RWPE1 (cell line): ENCODE results near the gene FGF3.

Experiments
- CTCF ChIA-PET: fragments of 350-600 bp; sonication (Branson Sonifier 250); formaldehyde crosslinking; extraction: SDS; loops from one replicate; lab custom pipeline; 2021; lab: Yijun Ruan, JAX
- POLR2A ChIA-PET: fragments of 400-600 bp; formaldehyde crosslinking; extraction: SDS; loops from one replicate; lab custom pipeline; 2020; ENCODE audit warnings: antibody characterized with exemption; ENCODE audit not compliant: low non-redundant PET; lab: Yijun Ruan, JAX
- DNase-seq: peaks from one replicate; pipeline ENCODE4 v3.0.0; 2012; ENCODE audit warnings: low spot score
- H3K27ac ChIP-seq: fragments of 450-650 bp; 2 replicates; pipeline ENCODE4 v1.5.1; 2017
- CTCF ChIP-seq: fragments of 450-650 bp; conservative IDR thresholded peaks from 2 replicates; pipeline ENCODE4 v1.5.1; 2017; ENCODE audit warnings: low read depth, mild to moderate bottlenecking

FGF3 gene

GRCh38 chr11:69787457-69787856, 31.8 kb downstream of the FGF3 start:
- TF ChIP-seq CTCF = no peak
- no peak overlapping the region for H3K27ac ChIP-seq
- CTCF ChIA-PET = interaction anchor here (0.7 kb wide), 1 partner anchor 45 kb away, joined by 9 read pairs; no protein-coding TSS in a partner anchor
- POLR2A ChIA-PET = no interaction called here
- no peak for DNase-seq

GRCh38 chr11:69781241-69781640, 38.0 kb downstream of the FGF3 start:
- H3K27ac ChIP-seq = no peak overlapping the region
- DNase-seq = no peak
- no peak for TF ChIP-seq CTCF
- ChIA-PET POLR2A (no interaction called here), CTCF (interaction anchor here (1.0 kb wide), 1 partner anchor 20 kb away, joined by 3 read pairs; no protein-coding TSS in a partner anchor)

- ChIA-PET CTCF (interaction anchor here (0.6 kb wide), 1 partner anchor 15 kb away, joined by 4 read pairs; no protein-coding TSS in a partner anchor), POLR2A (no interaction called here)
- no peak for TF ChIP-seq CTCF
- no peak overlapping the region for H3K27ac ChIP-seq
- DNase-seq = no peak
Measured at GRCh38 chr11:69778373-69778772, 40.8 kb downstream of the FGF3 start.

GRCh38 chr11:69775163-69775755, 44.0 kb downstream of the FGF3 start, which contains the start of gene FGF4:
Gene FGF4 (minus strand): TSS chr11:69775341. CDS start chr11:69775084, 257 bp downstream.
- TF ChIP-seq CTCF = no peak
- ChIA-PET CTCF (no interaction called here), POLR2A (no interaction called here)
- no peak for DNase-seq
- no peak within 1 kb of the TSS for H3K27ac ChIP-seq

- CTCF ChIA-PET = interaction anchor here (0.6 kb wide), 1 partner anchor 1067 kb away, joined by 3 read pairs; no protein-coding TSS in a partner anchor
- TF ChIP-seq CTCF = no peak
- H3K27ac ChIP-seq = no peak overlapping the region
- POLR2A ChIA-PET = no interaction called here
- DNase-seq = no peak
Measured at GRCh38 chr11:69774354-69775162, 44.7 kb downstream of the FGF3 start.

- H3K27ac ChIP-seq = no peak overlapping the region
- TF ChIP-seq CTCF = no peak
- ChIA-PET POLR2A (no interaction called here), CTCF (interaction anchor here (0.6 kb wide), 1 partner anchor 1066 kb away, joined by 3 read pairs; no protein-coding TSS in a partner anchor)
- DNase-seq = no peak
Measured at GRCh38 chr11:69773626-69774353, 45.4 kb downstream of the FGF3 start.
